Psoas muscle (tissue), 8 donors: ENCODE results near the gene RPL10. TPM values are rescaled to one million over a fixed set of nuclear protein-coding genes. Genes with fewer than 3 reads are reported as not detected.

Experiments
- ATAC-seq, 4 donors: fragments of 200-7000 bp; cut with Tn5 transposase; one replicate each; pipeline ENCODE4 v1.9.1; 2020; ENCODE audit warnings: moderate library complexity in 3 of 4, mild to moderate bottlenecking in 2 of 4
- DNase-seq, 2 donors: peaks; one replicate each; pipeline ENCODE4 v3.0.0-alpha.2; 2020
- H3K27ac ChIP-seq: fragments of 200-600 bp; one replicate; pipeline ENCODE4 v1.8.0; 2022
- H3K27me3 ChIP-seq, 3 donors: fragments of 200-600 bp in 1 of 3; one replicate each; pipeline versions ENCODE4 v1.6.1 to v1.8.0; 2013 to 2022; ENCODE audit warnings: low read length in 2 of 3, mild to moderate bottlenecking in 2 of 3, moderate library complexity in 1 of 3; ENCODE audit not compliant: insufficient read depth in 3 of 3
- H3K36me3 ChIP-seq, 2 donors: fragments of 200-600 bp in 1 of 2; one replicate each; pipeline versions ENCODE4 v1.6.1 to v1.8.0; 2013 to 2022; ENCODE audit warnings: low read depth in 1 of 2, mild to moderate bottlenecking in 1 of 2, moderate library complexity in 1 of 2; ENCODE audit not compliant: insufficient read depth in 1 of 2
- H3K4me1 ChIP-seq: fragments of 200-600 bp; one replicate; pipeline ENCODE4 v1.8.0; 2022
- H3K4me3 ChIP-seq: fragments of 200-600 bp; one replicate; pipeline ENCODE4 v1.8.0; 2022; ENCODE audit warnings: mild to moderate bottlenecking
- H3K9me3 ChIP-seq: fragments of 200-600 bp; one replicate; pipeline ENCODE4 v1.8.0; 2022
- WGBS, 3 donors: extraction: QIAGEN DNeasy Blood & Tissue Kit; methylation state at CpG; one replicate each; pipeline versions ENCODE4 v1.1.6 to v1.1.7; 2013; 5-methylcytosine and 5-hydroxymethylcytosine counted together
- intact Hi-C, 2 donors: fragments of 100-400 bp; cut with DNase I; formaldehyde crosslinking; loops; one replicate each; pipeline versions ENCODE4 v1.11.0 to v1.14.2; 2022
- polyA plus RNA-seq, 3 donors: library from polyadenylated mRNA; stranded (reverse); fragments of 200-250 nt; gene quantifications; one replicate each; pipeline ENCODE4 v1.2.3, GENCODE V29; 2013
- total RNA-seq, 4 donors: library from RNA; stranded (reverse); fragmentation: NEBNext Ultra II Directional in 2 of 4; extraction: Animal tissue kit (Norgen Biotek cat#: 25700) in 2 of 4; gene quantifications; one replicate each; pipeline versions ENCODE4 v1.2.1 to v1.2.4, GENCODE V29; 2021 to 2023
- TF ChIP-seq, protein P1 (sequence below): fragments of 200-600 bp; IDR thresholded peaks from one replicate; pipeline ENCODE4 v1.8.0; 2022; ENCODE audit warnings: antibody characterized with exemption
- donor health status: healthy with polysubstance abuse.
- donor health status: DM: no; HTN: no; CAD: no; lungs with moderate emphysema.
- donor health status: Bipolar disorder and iron deficiency.
- donor health status: healthy.
- donor health status: DM: yes; HTN: yes; CAD: no.
- donor health status: DM: no; HTN: no; CAD: no.
- donor health status: DM: no; HTN: no; CAD: no.
- donor health status: DM: yes; HTN: yes; CAD: no.

RPL10 gene
- total and polyA plus RNA-seq, 7 donors: 1,403 to 5,433 (median 2,633) TPM

- WGBS, 3 donors: 89 to 94% (median 93%) methylated on average over 9 to 16 of the region's 16 CpGs
- TF ChIP-seq, protein P1, sequence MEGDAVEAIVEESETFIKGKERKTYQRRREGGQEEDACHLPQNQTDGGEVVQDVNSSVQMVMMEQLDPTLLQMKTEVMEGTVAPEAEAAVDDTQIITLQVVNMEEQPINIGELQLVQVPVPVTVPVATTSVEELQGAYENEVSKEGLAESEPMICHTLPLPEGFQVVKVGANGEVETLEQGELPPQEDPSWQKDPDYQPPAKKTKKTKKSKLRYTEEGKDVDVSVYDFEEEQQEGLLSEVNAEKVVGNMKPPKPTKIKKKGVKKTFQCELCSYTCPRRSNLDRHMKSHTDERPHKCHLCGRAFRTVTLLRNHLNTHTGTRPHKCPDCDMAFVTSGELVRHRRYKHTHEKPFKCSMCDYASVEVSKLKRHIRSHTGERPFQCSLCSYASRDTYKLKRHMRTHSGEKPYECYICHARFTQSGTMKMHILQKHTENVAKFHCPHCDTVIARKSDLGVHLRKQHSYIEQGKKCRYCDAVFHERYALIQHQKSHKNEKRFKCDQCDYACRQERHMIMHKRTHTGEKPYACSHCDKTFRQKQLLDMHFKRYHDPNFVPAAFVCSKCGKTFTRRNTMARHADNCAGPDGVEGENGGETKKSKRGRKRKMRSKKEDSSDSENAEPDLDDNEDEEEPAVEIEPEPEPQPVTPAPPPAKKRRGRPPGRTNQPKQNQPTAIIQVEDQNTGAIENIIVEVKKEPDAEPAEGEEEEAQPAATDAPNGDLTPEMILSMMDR: no peak
- intact Hi-C loops: no loop called here
- Histone ChIP-seq H3K27me3 (no peaks in the 10 kb centered on the region), H3K4me3 (no peak overlapping the region), H3K27ac (no peak overlapping the region), H3K4me1 (peaks cover 10% of the 10 kb centered on the region), H3K9me3 (no peaks in the 10 kb centered on the region), H3K36me3 (peaks cover 3 to 68% of the 10 kb centered on the region in 2 donors)
- ATAC-seq (no peak), DNase-seq (no peak)
These were observed 47.6 kb downstream of the RPL10 start for GRCh38 chrX:154445776-154446175.

GRCh38 chrX:154446430-154446829 is 48.3 kb downstream of the RPL10 start:
- 87 to 92% (median 89%) methylated on average over 9 to 12 of the region's 12 CpGs for WGBS, 3 donors
- Histone ChIP-seq H3K4me1 (peaks cover 10% of the 10 kb centered on the region), H3K27me3 (no peaks in the 10 kb centered on the region), H3K4me3 (no peak overlapping the region), H3K27ac (no peak overlapping the region), H3K36me3 (peaks cover 2 to 68% of the 10 kb centered on the region in 2 donors), H3K9me3 (no peaks in the 10 kb centered on the region)
- ATAC-seq: no peak
- no peak for DNase-seq
- intact Hi-C loops: no loop called here
- TF ChIP-seq, protein P1: no peak

DNA sequence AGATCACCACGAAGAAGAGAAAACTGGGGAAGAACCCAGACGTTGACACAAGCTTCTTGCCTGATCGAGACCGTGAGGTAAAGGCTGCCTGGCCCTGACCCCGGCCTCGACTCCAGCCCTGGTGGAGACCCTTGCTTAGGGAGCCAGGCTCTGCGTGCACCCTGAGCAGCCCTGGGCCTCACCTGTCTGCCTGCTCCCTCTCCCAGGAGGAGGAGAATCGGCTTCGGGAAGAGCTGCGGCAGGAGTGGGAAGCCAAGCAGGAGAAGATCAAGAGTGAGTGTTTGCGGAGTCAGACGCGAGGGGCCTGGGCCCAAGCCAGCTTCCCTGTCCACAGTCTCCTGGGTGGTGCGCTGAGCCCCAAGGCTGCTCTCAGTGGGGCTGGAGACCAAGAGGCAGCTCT is 50.3 kb downstream of the RPL10 start:
- ATAC-seq: no peak
- no peak for DNase-seq
- Histone ChIP-seq H3K4me3 (no peak overlapping the region), H3K9me3 (no peaks in the 10 kb centered on the region), H3K36me3 (peaks cover 2 to 66% of the 10 kb centered on the region in 2 donors), H3K27ac (no peak overlapping the region), H3K27me3 (no peaks in the 10 kb centered on the region), H3K4me1 (peaks cover 10% of the 10 kb centered on the region)
- TF ChIP-seq, protein P1: no peak
- intact Hi-C loops: no loop called here
- WGBS, 3 donors: 85 to 90% (median 85%) methylated on average over 10 to 14 of the region's 14 CpGs

DNA sequence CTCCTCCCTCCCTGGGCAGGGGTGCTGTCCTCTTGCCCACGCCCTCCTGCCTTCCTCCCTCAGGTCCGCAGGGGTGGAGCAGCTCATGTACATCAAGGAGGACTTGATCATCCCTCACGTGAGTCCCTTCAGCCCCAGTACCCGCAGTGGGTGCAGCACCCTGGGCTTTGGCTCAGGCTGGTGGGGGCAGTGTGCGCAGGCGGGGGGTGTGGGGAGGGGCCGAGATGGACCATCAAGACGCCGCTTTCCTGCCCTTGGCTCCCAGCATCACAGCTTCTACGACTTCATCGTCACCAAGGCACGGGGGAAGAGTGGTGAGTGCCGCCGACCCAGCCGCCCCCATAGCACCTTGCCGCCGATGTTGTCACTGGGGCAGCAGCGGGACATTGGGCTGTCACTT is 51.4 kb downstream of the RPL10 start:
- H3K36me3 ChIP-seq: peaks cover 2 to 66% of the 10 kb centered on the region in 2 donors
- TF ChIP-seq, protein P1: no peak
- no peak overlapping the region for H3K27ac ChIP-seq
- no peaks in the 10 kb centered on the region for H3K27me3 ChIP-seq
- ATAC-seq: no peak
- peaks cover 10% of the 10 kb centered on the region for H3K4me1 ChIP-seq
- intact Hi-C loops: no loop called here
- H3K9me3 ChIP-seq: no peaks in the 10 kb centered on the region
- DNase-seq: no peak
- WGBS, 3 donors: 91 to 94% (median 91%) methylated on average over 14 to 18 of the region's 18 CpGs
- H3K4me3 ChIP-seq: no peak overlapping the region

GRCh38 chrX:154450312-154450711 is 52.1 kb downstream of the RPL10 start:
- no peaks in the 10 kb centered on the region for H3K27me3 ChIP-seq
- intact Hi-C loops: no loop called here
- H3K36me3 ChIP-seq: peaks cover 2 to 66% of the 10 kb centered on the region in 2 donors
- ATAC-seq (no peak), DNase-seq (no peak)
- no peaks in the 10 kb centered on the region for H3K9me3 ChIP-seq
- peaks cover 3% of the 10 kb centered on the region for H3K4me1 ChIP-seq
- TF ChIP-seq, protein P1: no peak
- no peak overlapping the region for H3K4me3 ChIP-seq
- WGBS, 3 donors: 76 to 85% (median 82%) methylated on average over 15 to 17 of the region's 17 CpGs
- no peak overlapping the region for H3K27ac ChIP-seq
